Stimulated activated CD4-positive, alpha-beta T cell treated with anti-CD3 and anti-CD28 coated beads, Interleukin-1b, Interleukin-23, amount 100 ng/mL, for 48 hours (primary cell): Measurements from ENCODE around the gene GPR153.

Source experiments
- DNase-seq: peaks from one replicate; pipeline ENCODE4 v3.0.0-alpha.2; 2020

GPR153 gene

DNA sequence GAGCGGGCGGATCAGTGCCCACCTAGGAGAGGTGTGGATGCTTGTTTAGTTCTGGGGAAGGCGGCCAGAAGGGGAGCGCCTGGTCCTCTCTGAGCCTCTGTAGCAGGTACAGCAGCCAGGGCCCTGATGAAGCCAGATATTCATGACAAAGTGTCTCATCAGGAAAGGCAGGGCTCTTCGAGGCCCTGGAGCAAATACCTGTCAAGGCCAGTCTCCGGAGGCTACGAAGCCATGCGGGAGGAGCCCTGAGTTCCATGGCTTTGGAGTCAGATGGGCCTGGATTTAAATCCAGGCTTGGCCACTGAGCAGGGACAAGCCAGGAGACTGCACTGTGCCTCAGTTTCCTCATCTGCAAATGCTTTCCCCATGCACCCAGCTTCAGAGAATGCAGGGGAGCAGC lies 25.4 kb upstream of the GPR153 start:
- no peak for DNase-seq

DNA sequence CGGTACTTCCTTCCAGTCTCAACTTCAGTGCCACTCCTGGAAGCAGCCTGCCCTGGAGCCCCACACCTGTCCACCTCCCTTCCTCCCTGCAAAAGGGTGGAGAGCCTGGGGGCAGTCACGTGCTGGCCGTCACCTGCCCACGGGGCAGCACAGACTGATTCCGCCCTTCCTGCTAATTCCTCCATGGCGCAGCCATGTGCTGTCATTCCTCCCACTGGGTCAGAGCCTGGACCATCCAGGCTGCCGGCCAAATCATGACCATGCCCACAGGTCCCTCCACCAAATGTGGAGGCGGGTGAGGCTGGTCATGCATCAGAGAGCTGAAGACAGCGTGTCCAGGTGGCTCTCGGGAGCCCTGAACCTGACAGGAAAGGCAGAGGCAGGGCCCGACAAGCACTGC lies 24.4 kb upstream of the GPR153 start:
- no peak for DNase-seq

- DNase-seq = no peak
Measured at GRCh38 chr1:6282577-6283270, 21.8 kb upstream of the GPR153 start.

GRCh38 chr1:6281511-6282402 lies 20.9 kb upstream of the GPR153 start:
- no peak for DNase-seq

- DNase-seq = no peak
Measured at GRCh38 chr1:6280761-6281451, 20.0 kb upstream of the GPR153 start.

GRCh38 chr1:6279613-6280383 lies 18.9 kb upstream of the GPR153 start:
- DNase-seq = no peak

DNA sequence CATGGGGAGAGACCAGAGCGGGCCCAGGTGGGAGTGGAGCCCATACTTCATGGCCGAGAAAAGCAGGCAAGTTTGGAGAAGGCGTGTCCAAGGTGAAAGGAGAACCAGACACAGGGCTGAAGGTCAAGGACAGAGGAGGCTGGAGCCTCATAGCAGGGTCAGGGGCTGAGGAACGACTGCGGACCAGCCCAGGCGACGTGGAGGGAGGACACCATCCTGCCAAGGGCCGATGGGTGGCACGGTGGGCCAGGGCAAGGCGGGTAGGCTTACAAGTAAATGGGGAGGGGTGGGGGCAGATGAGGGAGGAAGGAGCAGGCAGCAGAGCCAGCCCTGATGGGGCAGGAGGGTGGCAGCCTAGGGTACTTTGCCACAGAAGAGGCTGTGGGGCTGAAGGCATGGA lies 18.2 kb upstream of the GPR153 start:
- DNase-seq = no peak

DNA sequence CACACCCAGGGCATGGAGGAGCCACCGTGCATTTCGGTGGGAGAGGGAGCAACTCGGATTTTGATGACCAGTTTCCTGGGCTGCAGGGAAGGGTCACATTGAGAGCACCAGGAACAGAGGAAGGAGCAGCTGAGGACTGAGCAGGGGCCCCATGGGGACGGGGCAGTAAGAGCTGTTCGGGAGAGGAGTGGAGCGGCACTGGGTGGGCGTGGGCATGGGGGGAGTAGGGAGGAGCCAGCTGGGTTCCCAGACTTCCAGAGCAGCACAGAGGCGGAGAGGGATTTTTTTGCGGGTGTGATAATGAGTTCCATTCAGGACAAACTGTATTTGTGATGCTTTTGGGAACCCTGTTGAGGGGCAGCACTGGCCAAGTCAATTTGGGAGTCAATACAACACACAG lies 17.4 kb upstream of the GPR153 start:
- DNase-seq = no peak

- no peak for DNase-seq
Measured at GRCh38 chr1:6276811-6277555, 16.1 kb upstream of the GPR153 start.

DNA sequence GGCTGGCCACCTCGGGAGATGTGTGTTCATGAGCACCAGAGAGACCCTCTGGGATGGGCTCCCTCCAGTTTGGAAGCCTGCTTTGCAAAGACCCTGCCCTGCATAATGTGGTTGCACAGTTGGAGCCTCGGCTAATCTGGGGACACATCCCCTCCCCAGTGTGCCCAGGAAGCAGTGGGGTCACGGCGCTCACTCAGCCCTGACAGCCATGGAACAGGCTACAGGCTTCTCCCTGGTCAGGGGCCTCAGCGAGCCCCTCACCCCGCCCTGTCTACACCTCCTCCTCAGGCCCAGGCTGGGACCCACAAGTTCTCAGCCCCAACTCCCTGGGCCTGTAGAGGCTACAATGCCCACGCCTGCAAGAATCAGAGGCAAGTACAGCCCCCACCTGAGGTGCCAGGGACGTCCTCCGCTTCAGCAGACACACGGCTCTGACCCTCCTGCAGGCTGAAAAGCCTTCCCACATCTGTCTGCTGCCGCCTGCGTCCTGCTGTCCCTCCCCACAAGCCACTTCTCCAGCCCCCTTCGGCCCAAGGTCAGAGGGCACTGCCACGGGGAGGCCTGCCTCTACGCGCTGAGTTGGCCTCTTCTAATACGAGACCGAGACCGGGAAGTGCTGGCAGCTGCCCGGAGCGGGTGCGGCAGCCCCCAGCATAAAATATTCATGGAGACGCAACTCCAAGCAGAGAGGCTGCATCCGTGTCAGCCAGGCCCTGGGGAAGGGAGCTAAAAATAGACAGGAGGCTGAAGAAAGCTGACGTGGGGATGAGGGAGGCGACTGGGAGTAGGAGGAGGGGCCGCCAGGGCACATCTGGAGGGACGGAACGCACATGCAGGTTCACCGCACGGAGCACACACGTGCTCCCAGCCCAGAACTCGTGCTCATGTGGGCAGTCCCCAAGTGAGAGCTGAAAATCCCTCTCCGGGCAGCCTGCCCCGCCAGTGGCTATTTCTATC lies 15.2 kb upstream of the GPR153 start:
- no peak for DNase-seq

DNA sequence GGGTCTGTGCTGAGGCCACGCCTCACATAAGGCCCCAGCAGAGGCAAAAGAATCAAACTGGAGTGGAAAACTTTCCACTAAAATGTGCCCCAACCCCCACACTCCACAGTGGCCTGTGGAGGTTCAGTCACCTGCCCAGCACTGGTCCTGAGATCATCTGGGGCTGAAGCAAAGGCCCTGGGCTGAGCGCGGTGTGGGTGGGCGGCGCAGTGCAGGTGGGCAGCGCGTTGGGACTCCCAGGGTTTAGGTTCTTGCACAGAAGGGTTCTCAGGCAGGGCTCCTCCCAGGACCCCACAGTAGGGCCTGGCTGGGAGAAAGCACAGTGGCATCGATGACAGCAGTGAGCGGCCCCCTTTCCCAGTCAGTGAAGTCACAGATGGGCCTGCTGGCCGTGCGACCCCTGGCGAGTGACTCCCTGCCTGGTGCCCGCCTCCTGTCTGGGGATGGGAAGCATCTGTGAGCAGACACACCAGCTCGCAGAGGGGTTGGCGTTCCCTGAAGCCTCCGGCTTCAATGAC lies 13.8 kb upstream of the GPR153 start:
- no peak for DNase-seq

GRCh38 chr1:6274102-6274501 lies 13.2 kb upstream of the GPR153 start:
- no peak for DNase-seq

DNA sequence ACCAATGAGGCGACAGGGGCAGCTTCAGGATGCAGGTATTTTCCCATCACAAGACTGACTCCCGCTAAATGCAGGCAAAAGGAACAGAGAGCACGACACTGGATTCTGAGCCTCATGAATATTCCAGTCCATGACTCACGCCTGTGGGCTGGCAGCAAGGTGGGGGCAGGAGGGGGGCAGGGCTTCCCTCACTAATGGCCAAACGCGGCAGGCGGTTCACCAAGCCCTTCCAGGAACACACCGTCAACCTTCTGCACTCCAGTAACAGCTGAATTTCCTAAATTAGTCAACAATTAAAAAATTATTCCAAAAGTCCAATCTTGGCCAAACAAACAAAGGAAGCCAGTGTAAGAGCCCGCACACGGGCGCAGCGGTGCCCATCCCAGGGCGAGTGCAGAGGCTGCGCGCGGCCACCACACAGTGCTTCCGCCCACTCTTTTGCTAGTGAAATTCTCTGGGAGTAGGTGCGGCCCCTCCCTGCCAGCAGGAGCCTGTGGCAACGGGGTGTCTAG lies 12.5 kb upstream of the GPR153 start:
- no peak for DNase-seq

DNA sequence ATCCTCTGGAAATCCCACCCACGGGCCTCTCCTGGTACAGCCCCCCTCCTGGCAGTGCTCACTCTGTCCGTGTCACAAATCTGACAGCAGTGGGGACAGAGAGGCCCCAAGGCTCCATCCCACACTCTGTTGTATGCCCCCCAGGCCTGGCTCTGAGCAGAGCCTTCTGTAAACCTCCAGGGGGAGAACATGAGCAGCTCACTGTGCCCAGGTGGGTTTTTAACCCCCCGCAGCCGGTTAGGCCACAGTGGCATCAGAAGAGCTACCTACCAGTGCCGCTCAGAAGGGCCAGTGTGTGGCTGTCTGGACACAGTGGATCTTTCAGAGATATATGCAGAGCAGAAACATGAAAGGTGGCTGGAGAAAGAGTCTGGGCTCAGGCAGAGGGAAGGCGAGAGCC lies 12.0 kb upstream of the GPR153 start:
- no peak for DNase-seq

GRCh38 chr1:6272452-6272851 lies 11.6 kb upstream of the GPR153 start:
- DNase-seq = no peak

- no peak for DNase-seq
Measured at GRCh38 chr1:6271554-6271953, 10.7 kb upstream of the GPR153 start.

- no peak for DNase-seq
Measured at GRCh38 chr1:6271006-6271405, 10.1 kb upstream of the GPR153 start.

GRCh38 chr1:6270401-6270800 lies 9.5 kb upstream of the GPR153 start:
- DNase-seq = no peak

GRCh38 chr1:6269720-6270400 lies 9.0 kb upstream of the GPR153 start:
- no peak for DNase-seq

- no peak for DNase-seq
Measured at GRCh38 chr1:6269296-6269695, 8.4 kb upstream of the GPR153 start.
